Activated naive CD4-positive, alpha-beta T cell treated with anti-CD3 and anti-CD28 coated beads, Interleukin-2, amount 50 U/mL, for 24 hours (primary cell): ENCODE data around the gene UNG.
A peak's percentile ranks its signal among the peaks of the same experiment; 100 is the strongest.

Experiments used
- H3K27ac Mint-ChIP-seq: one replicate; pipeline ENCODE4 v1.8.0; 2021; ENCODE audit warnings: mild to moderate bottlenecking, mixed read lengths
- H3K27me3 Mint-ChIP-seq: one replicate; pipeline ENCODE4 v1.8.0; 2021; ENCODE audit warnings: mixed read lengths
- H3K36me3 Mint-ChIP-seq: one replicate; pipeline ENCODE4 v1.8.0; 2021; ENCODE audit warnings: mixed read lengths
- H3K4me1 Mint-ChIP-seq: one replicate; pipeline ENCODE4 v1.8.0; 2021; ENCODE audit warnings: mixed read lengths
- H3K4me3 Mint-ChIP-seq: one replicate; pipeline ENCODE4 v1.8.0; 2021; ENCODE audit warnings: mild to moderate bottlenecking, mixed read lengths
- H3K9me3 Mint-ChIP-seq: one replicate; pipeline ENCODE4 v1.8.0; 2021; ENCODE audit warnings: mixed read lengths

UNG gene

DNA sequence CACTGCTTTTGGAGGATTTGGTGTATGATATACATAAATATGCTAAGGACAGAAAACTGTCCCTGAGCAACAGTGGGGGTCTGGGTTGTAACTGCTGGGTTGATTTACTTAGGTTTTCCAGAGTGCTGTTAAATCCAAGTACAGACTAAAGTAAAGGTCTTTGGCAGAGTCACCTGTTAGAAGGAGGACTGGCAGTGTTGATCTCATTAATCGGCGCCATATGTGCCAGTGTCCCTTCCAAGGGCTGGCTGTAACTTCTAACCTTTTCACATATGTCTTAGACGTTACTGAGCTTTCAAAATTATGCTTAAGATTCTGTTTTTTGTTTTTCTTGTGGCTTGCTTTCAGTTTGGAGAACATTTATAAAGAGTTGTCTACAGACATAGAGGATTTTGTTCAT lies 5.1 kb downstream of the UNG start:
- no peak overlapping the region for H3K4me3 Mint-ChIP-seq
- H3K27ac Mint-ChIP-seq = no peak overlapping the region
- H3K27me3 Mint-ChIP-seq = no peaks in the 10 kb centered on the region
- H3K4me1 Mint-ChIP-seq = peaks cover 23% of the 10 kb centered on the region
- H3K9me3 Mint-ChIP-seq = no peaks in the 10 kb centered on the region
- H3K36me3 Mint-ChIP-seq = peaks cover 12% of the 10 kb centered on the region

- H3K4me3 Mint-ChIP-seq = no peak overlapping the region
- no peak overlapping the region for H3K27ac Mint-ChIP-seq
- H3K4me1 Mint-ChIP-seq = peaks cover 7% of the 10 kb centered on the region
- no peaks in the 10 kb centered on the region for H3K27me3 Mint-ChIP-seq
- H3K36me3 Mint-ChIP-seq = peaks cover 11% of the 10 kb centered on the region
- H3K9me3 Mint-ChIP-seq = no peaks in the 10 kb centered on the region
These were observed 7.8 kb downstream of the UNG start for GRCh38 chr12:109105176-109105575.

- no peaks in the 10 kb centered on the region for H3K27me3 Mint-ChIP-seq
- H3K4me1 Mint-ChIP-seq = peaks cover 26% of the 10 kb centered on the region
- peak overlapping the region; percentile 78 for H3K4me3 Mint-ChIP-seq
- no peaks in the 10 kb centered on the region for H3K9me3 Mint-ChIP-seq
- peaks cover 3% of the 10 kb centered on the region for H3K36me3 Mint-ChIP-seq
- peak overlapping the region; percentile 30 for H3K27ac Mint-ChIP-seq
These were observed 12.5 kb downstream of the UNG start for GRCh38 chr12:109109746-109110350.

DNA sequence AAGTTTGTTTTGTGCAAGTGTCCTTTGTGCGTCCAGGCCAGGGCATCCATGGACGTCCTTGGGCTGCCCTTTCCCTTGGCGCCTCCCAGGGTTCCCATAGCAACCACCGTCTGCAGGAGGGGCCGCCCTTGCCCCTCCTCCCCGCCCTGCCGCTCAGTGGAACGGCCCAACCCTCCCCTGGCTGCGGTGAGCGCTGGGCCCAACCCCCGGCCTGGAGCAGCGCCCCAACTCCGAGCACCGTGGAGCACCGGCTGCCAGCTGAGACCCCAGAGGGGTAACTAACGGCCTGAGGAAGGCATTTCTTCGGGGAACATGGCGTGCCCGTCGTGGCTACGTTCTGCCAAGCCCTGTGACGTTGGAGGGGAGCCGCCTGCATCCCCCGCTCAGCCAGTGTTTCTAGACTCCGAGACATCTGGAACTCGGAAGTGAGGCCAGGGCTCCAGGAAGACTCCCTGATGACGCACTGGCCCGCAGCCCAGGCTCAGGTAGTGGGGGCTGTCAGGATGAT lies 13.6 kb downstream of the UNG start:
- Mint-ChIP-seq H3K9me3 (no peaks in the 10 kb centered on the region), H3K4me3 (peak overlapping the region; percentile 78), H3K4me1 (peaks cover 38% of the 10 kb centered on the region), H3K27me3 (no peaks in the 10 kb centered on the region), H3K36me3 (peaks cover 3% of the 10 kb centered on the region), H3K27ac (no peak overlapping the region)

- H3K9me3 Mint-ChIP-seq = no peaks in the 10 kb centered on the region
- no peaks in the 10 kb centered on the region for H3K27me3 Mint-ChIP-seq
- H3K36me3 Mint-ChIP-seq = peaks cover 1% of the 10 kb centered on the region
- peaks cover 39% of the 10 kb centered on the region for H3K4me1 Mint-ChIP-seq
- H3K4me3 Mint-ChIP-seq = no peak overlapping the region
- no peak overlapping the region for H3K27ac Mint-ChIP-seq
These were observed 15.5 kb downstream of the UNG start for GRCh38 chr12:109112720-109113465.

DNA sequence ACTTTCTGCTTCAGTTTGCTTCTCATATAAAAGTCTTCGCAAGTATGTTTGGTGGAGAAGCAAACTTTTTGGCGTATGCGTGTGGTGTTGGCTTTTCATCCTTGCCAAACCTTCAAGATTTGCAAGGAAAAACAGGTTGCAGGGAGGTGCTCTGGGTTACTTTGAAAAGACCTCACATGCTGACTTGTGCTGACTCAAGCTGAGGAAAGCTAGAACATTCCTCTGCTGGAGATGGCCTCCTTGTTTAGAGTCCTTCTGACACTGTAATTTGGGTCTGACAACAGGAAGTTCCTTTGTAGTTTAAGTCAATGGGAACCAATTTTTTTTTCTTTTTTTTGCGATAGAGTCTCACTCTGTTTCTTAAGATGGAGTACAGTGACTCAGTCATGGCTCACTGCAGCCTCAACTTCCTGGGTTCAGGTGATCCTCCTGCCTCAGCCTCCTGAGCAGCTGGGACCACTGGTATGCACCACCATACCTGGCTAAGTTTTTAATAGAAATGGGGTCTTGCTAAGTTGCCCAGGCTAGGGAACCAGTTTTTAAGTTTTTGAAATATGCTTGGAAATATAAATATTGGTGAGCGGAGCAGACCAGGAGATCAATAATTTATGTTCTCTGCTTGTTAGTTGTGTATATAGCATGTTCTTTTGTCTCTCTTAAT lies 16.4 kb downstream of the UNG start:
- Mint-ChIP-seq H3K27me3 (no peaks in the 10 kb centered on the region), H3K9me3 (no peaks in the 10 kb centered on the region), H3K36me3 (no peaks in the 10 kb centered on the region), H3K4me3 (no peak overlapping the region), H3K27ac (no peak overlapping the region), H3K4me1 (peaks cover 39% of the 10 kb centered on the region)

DNA sequence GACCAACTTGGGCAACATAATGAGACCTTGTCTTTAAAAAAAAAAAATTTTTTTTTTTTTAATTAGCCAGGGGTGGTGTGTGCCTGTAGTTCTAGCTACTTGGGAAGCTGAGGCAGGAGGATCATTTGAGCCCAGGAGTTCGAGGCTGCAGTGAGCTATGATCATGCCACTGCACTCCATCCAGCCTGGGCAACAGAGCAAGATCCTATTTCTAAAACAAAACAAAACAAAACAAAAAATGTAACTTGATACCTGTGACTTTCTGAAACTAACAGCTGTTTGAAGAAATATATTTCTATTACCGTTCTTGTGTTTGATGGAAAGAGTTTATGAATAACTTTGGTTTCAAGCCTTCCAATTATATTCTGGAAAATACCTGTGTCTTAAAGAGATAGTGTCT lies 17.2 kb downstream of the UNG start:
- Mint-ChIP-seq H3K27me3 (no peaks in the 10 kb centered on the region), H3K36me3 (no peaks in the 10 kb centered on the region), H3K4me3 (no peak overlapping the region), H3K9me3 (no peaks in the 10 kb centered on the region), H3K4me1 (peaks cover 39% of the 10 kb centered on the region), H3K27ac (no peak overlapping the region)

DNA sequence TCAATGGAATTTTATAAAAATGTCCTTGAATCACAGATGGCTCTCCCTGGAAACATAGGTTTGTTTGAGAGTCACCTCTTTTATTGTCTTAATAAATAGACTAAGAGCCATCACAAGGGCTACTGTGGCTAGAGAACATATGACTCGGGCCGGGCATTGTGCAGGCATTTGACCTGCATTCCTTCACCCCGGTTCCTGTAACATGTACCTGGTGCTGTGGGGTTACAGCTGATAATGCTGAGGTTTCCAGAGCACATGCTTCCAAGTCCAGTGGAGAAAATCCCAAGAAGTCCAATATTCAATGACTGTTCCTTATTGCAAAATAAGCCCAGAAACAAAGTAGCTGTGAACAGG lies 18.0 kb downstream of the UNG start:
- H3K4me3 Mint-ChIP-seq = no peak overlapping the region
- H3K9me3 Mint-ChIP-seq = no peaks in the 10 kb centered on the region
- H3K4me1 Mint-ChIP-seq = peaks cover 39% of the 10 kb centered on the region
- no peaks in the 10 kb centered on the region for H3K36me3 Mint-ChIP-seq
- H3K27me3 Mint-ChIP-seq = no peaks in the 10 kb centered on the region
- no peak overlapping the region for H3K27ac Mint-ChIP-seq

GRCh38 chr12:109115758-109116610 lies 18.6 kb downstream of the UNG start, which contains the start of gene ACACB:
Gene ACACB (plus strand): TSS chr12:109116587. CDS start chr12:109139406, 22,819 bp downstream.
- H3K9me3 Mint-ChIP-seq = no peaks in the 10 kb centered on the region
- no peak within 1 kb of the TSS for H3K27ac Mint-ChIP-seq
- H3K4me1 Mint-ChIP-seq = peaks cover 36% of the 10 kb centered on the region
- H3K27me3 Mint-ChIP-seq = no peaks in the 10 kb centered on the region
- H3K36me3 Mint-ChIP-seq = no peaks in the 10 kb centered on the region
- H3K4me3 Mint-ChIP-seq = peak within 1 kb of the TSS; percentile 11

GRCh38 chr12:109116611-109116949 lies 19.2 kb downstream of the UNG start:
- no peaks in the 10 kb centered on the region for H3K9me3 Mint-ChIP-seq
- H3K27ac Mint-ChIP-seq = no peak overlapping the region
- no peak overlapping the region for H3K4me3 Mint-ChIP-seq
- peaks cover 35% of the 10 kb centered on the region for H3K4me1 Mint-ChIP-seq
- no peaks in the 10 kb centered on the region for H3K27me3 Mint-ChIP-seq
- H3K36me3 Mint-ChIP-seq = no peaks in the 10 kb centered on the region

DNA sequence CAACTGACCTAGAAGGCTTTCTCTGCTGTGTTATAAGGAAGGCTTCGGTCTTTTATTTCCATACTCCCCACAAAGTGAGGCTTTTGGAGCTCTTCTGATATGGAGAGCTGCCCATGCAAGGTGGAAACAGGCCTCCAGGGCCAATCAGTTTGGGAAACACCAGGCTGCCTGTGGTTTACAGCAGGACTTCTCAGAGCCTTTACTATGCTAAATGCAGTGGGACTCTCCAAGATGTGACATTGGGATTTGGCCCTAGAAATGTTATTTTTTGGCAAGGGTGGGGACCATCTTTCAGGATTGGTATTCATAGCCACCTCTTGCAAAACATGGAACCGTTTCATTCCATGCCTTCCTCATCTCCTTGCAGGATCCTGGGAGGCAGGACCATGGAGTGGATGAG lies 22.7 kb downstream of the UNG start:
- H3K9me3 Mint-ChIP-seq = no peaks in the 10 kb centered on the region
- no peak overlapping the region for H3K4me3 Mint-ChIP-seq
- H3K27ac Mint-ChIP-seq = no peak overlapping the region
- H3K36me3 Mint-ChIP-seq = no peaks in the 10 kb centered on the region
- H3K27me3 Mint-ChIP-seq = no peaks in the 10 kb centered on the region
- H3K4me1 Mint-ChIP-seq = peaks cover 10% of the 10 kb centered on the region

DNA sequence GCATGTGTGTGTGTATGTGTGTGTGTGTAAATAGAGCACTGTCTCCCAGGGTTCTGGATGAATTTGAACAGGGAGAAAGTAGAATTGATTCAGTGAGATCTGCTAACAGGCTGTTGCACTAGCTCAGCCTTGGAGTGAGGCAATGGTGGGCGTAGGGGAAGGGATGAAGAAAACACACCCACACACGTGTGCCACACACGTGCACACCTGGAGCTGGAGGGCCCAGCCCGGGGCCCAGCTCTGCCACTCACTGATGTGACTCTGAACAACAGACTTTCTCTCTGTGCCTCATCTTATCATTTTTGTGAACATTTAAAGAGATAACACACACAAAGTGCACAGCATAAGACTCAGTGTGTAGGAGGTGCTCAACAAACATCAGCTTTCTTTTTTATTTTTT lies 23.2 kb downstream of the UNG start:
- H3K4me3 Mint-ChIP-seq = no peak overlapping the region
- no peaks in the 10 kb centered on the region for H3K27me3 Mint-ChIP-seq
- peaks cover 6% of the 10 kb centered on the region for H3K4me1 Mint-ChIP-seq
- H3K9me3 Mint-ChIP-seq = no peaks in the 10 kb centered on the region
- no peak overlapping the region for H3K27ac Mint-ChIP-seq
- H3K36me3 Mint-ChIP-seq = no peaks in the 10 kb centered on the region

DNA sequence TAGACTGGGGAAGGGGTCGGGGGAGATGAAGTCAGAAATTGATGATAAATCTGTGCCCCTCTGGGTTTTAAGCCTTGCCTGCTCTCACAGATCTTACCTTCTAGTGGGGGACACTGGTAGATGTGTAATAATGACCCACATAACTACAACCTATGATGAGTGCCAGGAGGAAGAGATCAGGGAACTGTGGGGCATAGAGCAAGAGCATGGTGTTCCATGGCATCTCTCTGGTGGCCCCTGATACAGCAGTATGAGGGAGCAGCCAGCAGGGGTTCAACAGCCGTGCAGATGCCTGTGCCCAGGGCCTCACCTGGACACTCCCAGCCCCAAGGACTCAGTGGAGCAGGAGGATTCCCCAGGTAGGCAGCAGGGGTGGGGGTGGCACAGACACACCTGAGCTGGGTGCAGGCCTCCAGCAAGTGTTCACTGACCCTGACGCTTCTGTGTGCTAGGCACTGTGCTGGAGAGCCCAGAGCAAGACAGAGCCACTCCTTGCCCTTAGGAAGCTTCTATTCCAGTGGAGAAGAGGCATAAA lies 24.0 kb downstream of the UNG start:
- Mint-ChIP-seq H3K27ac (no peak overlapping the region), H3K4me1 (no peaks in the 10 kb centered on the region), H3K36me3 (peaks cover 3% of the 10 kb centered on the region), H3K9me3 (no peaks in the 10 kb centered on the region), H3K27me3 (no peaks in the 10 kb centered on the region), H3K4me3 (no peak overlapping the region)

DNA sequence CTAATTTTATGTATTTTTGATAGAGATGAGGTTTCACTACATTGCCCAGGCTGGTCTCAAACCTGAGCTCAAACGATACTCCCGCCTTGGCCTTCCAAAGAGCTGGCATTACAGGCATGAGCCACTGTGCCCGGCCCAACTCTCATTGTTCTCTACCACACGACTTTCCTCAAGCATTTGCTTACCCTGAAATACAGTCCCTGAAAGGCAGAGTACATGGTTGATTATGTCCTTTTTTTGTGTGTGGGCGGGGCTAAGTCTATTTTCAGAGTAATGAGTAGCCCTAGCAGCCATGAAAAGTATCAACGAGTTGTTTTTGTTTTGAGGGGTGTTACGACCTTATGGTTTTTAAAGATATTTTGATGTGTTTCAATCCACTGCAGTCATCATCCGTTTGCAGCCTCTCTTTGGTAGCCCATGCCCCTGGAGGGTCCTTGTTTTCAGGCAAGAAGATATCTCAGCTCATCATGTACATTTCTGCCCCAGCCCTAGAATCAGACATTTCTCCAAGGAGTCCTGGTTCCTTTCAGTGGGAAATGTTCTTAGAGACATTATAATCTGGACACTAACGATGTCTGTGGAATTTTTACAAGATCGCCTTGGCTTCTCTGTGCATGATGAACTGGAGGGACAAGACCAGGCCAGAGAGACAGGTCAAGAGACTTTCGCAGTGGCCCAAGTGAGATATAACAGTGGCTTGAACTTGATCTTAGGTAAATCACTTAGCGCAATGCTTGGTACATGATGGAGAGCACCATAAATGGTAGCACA lies 27.7 kb downstream of the UNG start:
- Mint-ChIP-seq H3K27ac (no peak overlapping the region), H3K27me3 (no peaks in the 10 kb centered on the region), H3K4me1 (no peaks in the 10 kb centered on the region), H3K36me3 (peaks cover 3% of the 10 kb centered on the region), H3K4me3 (no peak overlapping the region), H3K9me3 (no peaks in the 10 kb centered on the region)

GRCh38 chr12:109125791-109126190 lies 28.4 kb downstream of the UNG start:
- Mint-ChIP-seq H3K4me1 (no peaks in the 10 kb centered on the region), H3K27ac (no peak overlapping the region), H3K9me3 (no peaks in the 10 kb centered on the region), H3K27me3 (no peaks in the 10 kb centered on the region), H3K4me3 (no peak overlapping the region), H3K36me3 (peaks cover 3% of the 10 kb centered on the region)
